Ovary (tissue), 3 donors: Measurements from ENCODE around the gene FAM110A.

ENCODE experiments used
- EP300 ChIP-seq: sonication (generic); formaldehyde crosslinking; IDR thresholded peaks from one replicate; pipeline ENCODE4 v1.6.1; 2017; ENCODE audit warnings: antibody characterized with exemption
- TF ChIP-seq, protein P1 (sequence below), 3 donors: fragments of 450-650 bp in 2 of 3; fragments of 200-600 bp in 1 of 3; IDR thresholded peaks; one replicate each; pipeline versions ENCODE4 v1.5.1 to v1.8.0; 2016 to 2022; ENCODE audit warnings: antibody characterized with exemption in 3 of 3, mild to moderate bottlenecking in 1 of 3
- donor health status: DM: no; HTN: no; CAD: no.

DNA sequence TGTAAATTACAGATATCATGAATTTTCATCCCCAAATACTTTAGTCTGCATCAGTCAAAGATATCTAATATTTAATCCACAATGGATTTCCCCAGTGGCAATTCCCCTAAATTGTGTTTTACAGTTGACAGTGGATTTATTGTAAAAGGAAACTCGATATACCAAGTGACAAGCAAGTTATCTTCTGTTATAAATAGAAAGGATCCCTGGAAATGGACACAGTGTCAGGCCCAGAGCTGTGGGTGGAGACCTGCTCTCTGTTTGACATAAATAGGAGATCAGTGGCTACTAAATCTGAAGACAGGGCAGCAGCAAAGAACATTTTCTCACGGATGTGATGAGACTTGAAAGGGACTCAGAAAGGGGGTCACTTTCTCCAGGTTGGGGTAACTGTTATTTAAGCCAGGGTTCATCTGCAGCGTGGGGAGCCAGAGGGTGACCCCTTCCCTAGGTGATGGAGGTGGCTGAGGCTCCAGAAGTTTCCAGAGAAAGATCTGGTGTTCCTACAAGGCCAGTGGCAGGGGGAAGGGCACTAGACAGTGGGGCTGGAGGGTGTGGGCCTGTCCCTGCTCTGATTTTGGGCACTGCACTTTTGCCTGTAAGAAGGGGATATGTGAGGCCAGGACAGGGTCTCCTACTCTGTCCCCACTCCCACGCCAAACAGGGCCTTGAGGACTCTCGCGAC is 12.3 kb upstream of the FAM110A start:
- TF ChIP-seq, protein P1, sequence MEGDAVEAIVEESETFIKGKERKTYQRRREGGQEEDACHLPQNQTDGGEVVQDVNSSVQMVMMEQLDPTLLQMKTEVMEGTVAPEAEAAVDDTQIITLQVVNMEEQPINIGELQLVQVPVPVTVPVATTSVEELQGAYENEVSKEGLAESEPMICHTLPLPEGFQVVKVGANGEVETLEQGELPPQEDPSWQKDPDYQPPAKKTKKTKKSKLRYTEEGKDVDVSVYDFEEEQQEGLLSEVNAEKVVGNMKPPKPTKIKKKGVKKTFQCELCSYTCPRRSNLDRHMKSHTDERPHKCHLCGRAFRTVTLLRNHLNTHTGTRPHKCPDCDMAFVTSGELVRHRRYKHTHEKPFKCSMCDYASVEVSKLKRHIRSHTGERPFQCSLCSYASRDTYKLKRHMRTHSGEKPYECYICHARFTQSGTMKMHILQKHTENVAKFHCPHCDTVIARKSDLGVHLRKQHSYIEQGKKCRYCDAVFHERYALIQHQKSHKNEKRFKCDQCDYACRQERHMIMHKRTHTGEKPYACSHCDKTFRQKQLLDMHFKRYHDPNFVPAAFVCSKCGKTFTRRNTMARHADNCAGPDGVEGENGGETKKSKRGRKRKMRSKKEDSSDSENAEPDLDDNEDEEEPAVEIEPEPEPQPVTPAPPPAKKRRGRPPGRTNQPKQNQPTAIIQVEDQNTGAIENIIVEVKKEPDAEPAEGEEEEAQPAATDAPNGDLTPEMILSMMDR (IDR thresholded peaks at IDR 0.05) = no peak
- no peak for TF ChIP-seq EP300
